GM18867 (cell line): ENCODE data around the gene OR7G2.
"Not testable (repeated sequence)": the region's sequence is repeated elsewhere in the genome, so short reads cannot be mapped to it uniquely, and the experiment has no call there.

Source experiments
- ATAC-seq: cut with Tn5 transposase; IDR thresholded peaks from one replicate; pipeline ENCODE4 v1.9.1; 2021; ENCODE audit warnings: mild to moderate bottlenecking, moderate library complexity; ENCODE audit not compliant: unreplicated experiment

Gene OR7G2

GRCh38 chr19:9075064-9075949 lies 32.0 kb downstream of the OR7G2 start:
- ATAC-seq, result no peak

DNA sequence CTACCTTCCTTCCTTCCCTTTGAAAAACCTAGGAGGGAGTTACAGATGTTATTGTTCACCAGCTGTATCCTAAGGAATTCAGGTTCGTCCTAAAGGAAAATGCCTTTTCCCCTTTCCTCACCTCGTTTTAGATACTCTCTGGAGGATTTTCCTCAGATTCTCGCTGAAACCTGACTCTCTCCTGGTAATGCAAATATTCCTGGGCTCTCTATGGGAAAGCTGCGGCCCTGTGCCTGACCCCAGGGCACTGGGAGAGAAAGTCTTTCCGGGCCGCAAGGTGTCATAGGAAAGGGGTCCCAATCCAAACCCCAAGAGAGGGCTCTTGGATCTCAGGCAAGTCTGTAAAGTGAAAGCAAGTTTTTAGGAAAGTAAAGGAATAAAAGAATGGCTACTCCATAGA lies 33.5 kb downstream of the OR7G2 start:
- no peak for ATAC-seq

GRCh38 chr19:9071720-9072119 lies 35.6 kb downstream of the OR7G2 start:
- ATAC-seq, result not testable (repeated sequence)

DNA sequence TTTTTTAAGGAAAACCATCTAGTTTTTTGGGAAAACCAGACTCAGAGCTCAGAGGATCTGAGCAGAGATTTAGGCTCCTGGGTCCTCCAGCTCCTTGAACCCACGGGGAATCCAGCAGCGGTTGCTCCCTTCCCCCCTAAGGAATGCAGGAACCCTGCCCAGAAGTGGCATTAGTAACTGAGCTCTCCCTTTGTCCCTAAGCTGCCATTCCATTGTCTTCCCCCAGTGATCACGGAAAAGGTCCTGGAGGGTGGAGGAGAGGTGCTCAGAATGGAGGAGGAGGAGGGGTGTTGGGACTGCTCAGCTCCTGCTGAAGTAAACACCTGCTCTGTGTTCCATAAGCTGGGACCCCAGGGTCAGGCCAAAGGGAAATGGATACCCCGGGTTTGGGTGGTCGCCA lies 37.2 kb downstream of the OR7G2 start:
- ATAC-seq, result no peak

- no peak for ATAC-seq
These were observed 41.7 kb downstream of the OR7G2 start for GRCh38 chr19:9065457-9066014.

GRCh38 chr19:9061879-9062278 lies 45.4 kb downstream of the OR7G2 start:
- no peak for ATAC-seq

- no peak for ATAC-seq
These were observed 46.5 kb downstream of the OR7G2 start for GRCh38 chr19:9060564-9061340.

DNA sequence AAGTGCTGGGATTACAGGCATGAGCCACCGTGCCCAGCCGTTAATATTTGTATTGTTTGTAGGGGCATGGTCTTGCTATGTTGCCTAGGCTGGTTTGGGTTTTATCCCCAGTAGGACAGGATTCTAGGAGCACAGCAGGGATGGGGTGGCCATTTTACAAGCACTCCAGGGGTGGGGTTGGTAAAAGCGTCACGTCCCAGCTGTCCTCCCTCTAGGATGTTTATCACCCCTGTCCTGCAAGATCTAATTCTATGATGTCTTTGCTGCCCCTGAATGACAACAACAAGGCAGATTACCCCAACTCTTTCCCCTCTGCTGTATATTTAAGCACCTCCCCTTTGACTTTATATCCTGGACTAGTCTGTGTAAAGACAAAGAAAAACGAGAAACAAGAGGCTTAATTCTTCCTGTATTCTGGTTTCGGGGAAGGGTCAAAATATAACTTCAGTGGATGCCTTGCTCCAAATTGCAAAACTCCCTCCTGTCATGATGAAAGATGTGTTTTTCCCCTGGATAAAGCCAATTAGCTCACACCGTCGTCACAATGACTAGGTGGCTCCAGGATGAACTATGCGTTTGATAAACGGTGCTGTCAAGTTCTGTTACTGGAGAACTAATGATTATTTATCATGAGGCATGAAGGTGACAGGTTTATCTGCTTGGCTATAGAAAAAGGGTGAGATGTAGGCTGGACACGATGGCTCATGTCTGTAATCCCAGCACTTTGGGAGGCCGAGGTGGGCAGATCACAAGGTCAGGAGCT lies 48.2 kb downstream of the OR7G2 start:
- ATAC-seq, result no peak

- no peak for ATAC-seq
These were observed 49.6 kb downstream of the OR7G2 start for GRCh38 chr19:9057505-9058258.

DNA sequence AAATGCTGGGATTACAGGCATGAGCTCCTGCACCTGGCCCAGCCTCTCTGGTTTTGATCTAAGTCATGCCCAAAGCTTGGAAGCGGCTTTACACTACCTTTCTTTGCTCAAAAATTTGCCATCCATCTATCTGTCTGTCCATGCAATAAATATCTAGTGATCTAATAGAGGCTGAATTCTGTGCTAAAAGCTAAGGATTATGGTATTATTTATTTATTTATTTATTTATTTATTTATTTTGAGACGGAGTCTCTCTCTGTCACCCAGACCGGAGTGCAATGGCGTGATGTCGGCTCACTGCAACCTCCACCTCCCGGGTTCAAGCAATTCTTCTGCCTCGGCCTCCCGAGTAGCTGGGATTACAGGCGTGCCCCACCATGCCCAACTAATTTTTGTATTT lies 51.1 kb downstream of the OR7G2 start:
- not testable (repeated sequence) for ATAC-seq

DNA sequence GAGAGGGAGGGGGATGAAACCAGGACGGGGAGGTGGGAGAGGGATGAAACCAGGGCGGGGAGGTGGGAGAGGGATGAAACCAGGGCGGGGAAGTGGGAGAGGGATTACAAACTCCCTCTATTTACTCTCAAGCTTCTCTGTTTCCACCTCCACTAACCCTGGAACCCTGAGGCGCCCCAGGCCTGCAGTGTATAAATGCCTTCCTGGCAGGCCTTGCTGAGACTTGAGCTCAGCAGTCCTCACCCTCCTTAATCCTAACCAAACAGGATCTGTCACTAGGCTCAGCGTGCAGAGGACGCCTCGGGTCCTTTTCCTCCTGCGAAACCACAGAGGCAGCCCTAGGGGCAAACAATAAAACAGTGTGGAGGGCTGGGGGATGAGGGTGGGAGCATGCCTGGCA lies 52.5 kb downstream of the OR7G2 start:
- no peak for ATAC-seq

- ATAC-seq, result no peak
These were observed 53.1 kb downstream of the OR7G2 start for GRCh38 chr19:9054207-9054606.

DNA sequence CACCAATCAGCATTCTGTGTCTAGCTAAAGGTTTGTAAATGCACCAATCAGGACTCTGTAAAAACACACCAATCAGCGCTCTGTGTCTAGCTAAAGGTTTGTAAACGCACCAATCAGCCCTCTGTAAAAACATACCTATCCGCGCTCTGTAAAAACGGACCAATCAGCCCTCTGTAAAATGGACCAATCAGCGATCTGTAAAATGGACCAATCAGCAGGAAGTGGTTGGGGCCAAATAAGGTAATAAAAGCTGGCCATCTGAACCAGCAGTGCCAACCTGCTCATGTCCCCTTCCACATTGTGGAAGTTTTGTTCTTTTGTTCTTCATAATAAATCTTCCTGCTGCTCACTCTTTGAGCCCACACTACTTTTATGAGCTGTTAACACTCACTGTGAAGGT lies 53.6 kb downstream of the OR7G2 start:
- not testable (repeated sequence) for ATAC-seq

GRCh38 chr19:9052894-9053293 lies 54.4 kb downstream of the OR7G2 start:
- ATAC-seq, result no peak
